OCI-LY7 (cell line): ENCODE measurements around the gene SLC9A2. TPM values are rescaled to one million over a fixed set of nuclear protein-coding genes. Genes with fewer than 3 reads are reported as not detected.

Source experiments
- BruUV-seq: library from RNA; stranded (reverse); fragments of 400-500 nt; replicated peaks from 2 replicates; lab custom pipeline; 2021; lab: Mats Ljungman, UMichigan
- CTCF ChIA-PET: fragments of 300-600 bp; sonication (Branson Sonifier 250); formaldehyde crosslinking; loops from one replicate; lab custom pipeline; 2022; ENCODE audit warnings: antibody characterized with exemption; ENCODE audit not compliant: unreplicated experiment; lab: Charles Lee
- POLR2A ChIA-PET: fragments of 300-600 bp; sonication (Branson Sonifier 250); formaldehyde crosslinking; loops from one replicate; lab custom pipeline; 2022; ENCODE audit warnings: antibody characterized with exemption; lab: Charles Lee
- DNase-seq: peaks from one replicate; pipeline ENCODE4 v3.0.0-alpha.2; 2015; ENCODE audit warnings: low spot score
- H2AFZ ChIP-seq: fragments of 200-600 bp; sonication (generic), shearing (Covaris generic); 2 replicates; pipeline ENCODE4 v1.6.1; 2014; ENCODE audit warnings: mild to moderate bottlenecking, antibody characterized with exemption, low read length, moderate library complexity
- H3K27ac ChIP-seq: fragments of 200-600 bp; sonication (generic); 2 replicates; pipeline ENCODE4 v1.5.1; 2014; ENCODE audit warnings: mixed run types, low read depth, mild to moderate bottlenecking, moderate library complexity, low read length, inconsistent platforms; ENCODE audit not compliant: poor library complexity, severe bottlenecking
- H3K36me3 ChIP-seq: fragments of 200-600 bp; sonication (generic); 2 replicates; pipeline ENCODE4 v1.6.1; 2014; ENCODE audit warnings: mild to moderate bottlenecking, antibody characterized with exemption, low read length, moderate library complexity, mixed read lengths; ENCODE audit not compliant: insufficient read depth
- H3K4me1 ChIP-seq: fragments of 200-600 bp; sonication (generic); 2 replicates; pipeline ENCODE4 v1.5.1; 2014; ENCODE audit warnings: mild to moderate bottlenecking, low read length; ENCODE audit not compliant: insufficient read depth, poor library complexity, severe bottlenecking
- H3K4me2 ChIP-seq: fragments of 200-600 bp; sonication (generic); 2 replicates; pipeline ENCODE4 v1.6.1; 2014; ENCODE audit warnings: mild to moderate bottlenecking, low read length
- H3K4me3 ChIP-seq: fragments of 200-600 bp; sonication (generic); 2 replicates; pipeline ENCODE4 v1.5.1; 2014; ENCODE audit warnings: mild to moderate bottlenecking, low read depth, low read length; ENCODE audit not compliant: poor library complexity, severe bottlenecking
- H3K79me2 ChIP-seq: fragments of 200-600 bp; sonication (generic); 2 replicates; pipeline ENCODE4 v1.6.1; 2016; ENCODE audit warnings: low read depth, mild to moderate bottlenecking, low read length, moderate library complexity, mixed read lengths; ENCODE audit not compliant: insufficient read depth
- H3K9me2 ChIP-seq: fragments of 200-600 bp; sonication (generic); 2 replicates; pipeline ENCODE4 v1.6.1; 2016; ENCODE audit warnings: mild to moderate bottlenecking, low read length, mixed read lengths; ENCODE audit not compliant: insufficient read depth
- H3K9me3 ChIP-seq: fragments of 200-600 bp; sonication (generic); 2 replicates; pipeline ENCODE4 v1.6.1; 2014; ENCODE audit warnings: mild to moderate bottlenecking, mixed run types, low read length, mixed read lengths
- H4K20me1 ChIP-seq: fragments of 200-600 bp; sonication (generic); 2 replicates; pipeline ENCODE4 v1.6.1; 2014; ENCODE audit warnings: mild to moderate bottlenecking, antibody characterized with exemption, low read length, moderate library complexity, mixed read lengths; ENCODE audit not compliant: insufficient read depth
- CTCF ChIP-seq: fragments of 200-600 bp; sonication (generic); conservative IDR thresholded peaks from 2 replicates; pipeline ENCODE4 v1.5.1; 2014; ENCODE audit warnings: mild to moderate bottlenecking, antibody characterized with exemption, low read length, moderate library complexity, mixed read lengths
- EZH2phosphoT487 ChIP-seq: fragments of 200-600 bp; sonication (generic); IDR thresholded peaks from 2 replicates; pipeline ENCODE4 v1.6.1; 2018; ENCODE audit warnings: low read depth, borderline replicate concordance, mild to moderate bottlenecking, mixed run types, antibody characterized with exemption, low read length, moderate library complexity, mixed read lengths
- intact Hi-C: fragments of 100-400 bp; cut with micrococcal nuclease; formaldehyde crosslinking; loops from one replicate; pipeline ENCODE4 v1.10.0; 2022; ENCODE audit not compliant: unreplicated experiment
- total RNA-seq, 2 experiments: library from RNA; depleted of rRNA in 1 of 2; stranded (reverse); fragments of >200 nt in 1 of 2; shearing (Covaris generic) in 1 of 2; gene quantifications; 2 replicates each; pipeline ENCODE4 v1.2.3, GENCODE V29; 2014 to 2022

SLC9A2 gene
- total RNA-seq, 2 experiments from 2014 or later: not detected

GRCh38 chr2:102591491-102592045 lies 27.8 kb upstream of the SLC9A2 start:
- no peak overlapping the region for H2AFZ ChIP-seq
- intact Hi-C loops: no loop called here
- TF ChIP-seq EZH2phosphoT487: no peak
- no peak for TF ChIP-seq CTCF

GRCh38 chr2:102592601-102593000 lies 26.8 kb upstream of the SLC9A2 start:
- no peak overlapping the region for H3K4me3 ChIP-seq
- H3K4me1 ChIP-seq: no peaks in the 10 kb centered on the region
- no peak for TF ChIP-seq EZH2phosphoT487
- peak; percentile 41; the same call in 1 of the 2 replicates for TF ChIP-seq CTCF
- no peaks in the 10 kb centered on the region for H4K20me1 ChIP-seq
- no peaks in the 10 kb centered on the region for H3K36me3 ChIP-seq
- no peak overlapping the region for H2AFZ ChIP-seq
- no peak for DNase-seq
- H3K9me2 ChIP-seq: no peaks in the 10 kb centered on the region
- intact Hi-C loops: no loop called here
- no TSS peak for BruUV-seq
- no peaks in the 10 kb centered on the region for H3K79me2 ChIP-seq
- H3K9me3 ChIP-seq: no peaks in the 10 kb centered on the region
- H3K4me2 ChIP-seq: no peak overlapping the region
- ChIA-PET POLR2A (no interaction called here), CTCF (no interaction called here)
- no peak overlapping the region for H3K27ac ChIP-seq

More at GRCh38 chr2:102591491-102592045, 27.8 kb upstream of the SLC9A2 start:
- Histone ChIP-seq H3K9me2 (no peaks in the 10 kb centered on the region), H3K27ac (no peak overlapping the region), H3K4me2 (no peak overlapping the region), H3K4me3 (no peak overlapping the region), H3K4me1 (no peaks in the 10 kb centered on the region), H4K20me1 (no peaks in the 10 kb centered on the region), H3K79me2 (no peaks in the 10 kb centered on the region), H3K36me3 (no peaks in the 10 kb centered on the region), H3K9me3 (no peaks in the 10 kb centered on the region)
- DNase-seq: no peak
- CTCF ChIA-PET: no interaction called here
- BruUV-seq: no TSS peak
- POLR2A ChIA-PET: interaction anchor here (0.6 kb wide), 1 partner anchor 91 kb away, joined by 5 read pairs; no protein-coding TSS in a partner anchor

- TF ChIP-seq CTCF: no peak
- no peak for TF ChIP-seq EZH2phosphoT487
- no peaks in the 10 kb centered on the region for H3K9me3 ChIP-seq
- no TSS peak for BruUV-seq
- intact Hi-C loops: no loop called here
- H3K27ac ChIP-seq: no peak overlapping the region
- POLR2A ChIA-PET: no interaction called here
- H3K4me3 ChIP-seq: no peak overlapping the region
- no peaks in the 10 kb centered on the region for H4K20me1 ChIP-seq
- no peak overlapping the region for H3K4me2 ChIP-seq
- no peaks in the 10 kb centered on the region for H3K9me2 ChIP-seq
- H2AFZ ChIP-seq: no peak overlapping the region
- H3K36me3 ChIP-seq: no peaks in the 10 kb centered on the region
- H3K4me1 ChIP-seq: no peaks in the 10 kb centered on the region
- CTCF ChIA-PET: no interaction called here
- H3K79me2 ChIP-seq: no peaks in the 10 kb centered on the region
- no peak for DNase-seq
Observed at GRCh38 chr2:102593516-102593915, 25.8 kb upstream of the SLC9A2 start.
